OCI-LY3 (cell line): ENCODE data around the gene PCDH8.

Experiments used
- H2AFZ ChIP-seq: fragments of 200-600, 300-600 bp; shearing (Covaris generic); 2 replicates; pipeline ENCODE4 v1.6.0; 2014; ENCODE audit warnings: antibody characterized with exemption, low read depth, low read length
- H3K27ac ChIP-seq: fragments of 200-600, 300-600 bp; sonication (generic); 2 replicates; pipeline ENCODE4 v1.5.1; 2014; ENCODE audit warnings: mild to moderate bottlenecking, low read length, moderate library complexity, mixed read lengths
- H3K27me3 ChIP-seq: fragments of 200-600, 300-600 bp; sonication (generic); 2 replicates; pipeline ENCODE4 v1.6.1; 2014; ENCODE audit warnings: low read depth, low read length, mixed read lengths
- H3K36me3 ChIP-seq: fragments of 200-600, 300-600 bp; sonication (generic); replicated peaks from 2 replicates; pipeline ENCODE3; 2014; ENCODE audit warnings: low read depth, low read length, mixed read lengths
- H3K4me1 ChIP-seq: fragments of 300-600, 200-600 bp; sonication (generic); 2 replicates; pipeline ENCODE4 v1.6.1; 2014; ENCODE audit warnings: low read length, mixed read lengths
- H3K4me2 ChIP-seq: fragments of 200-600, 300-600 bp; sonication (generic); 2 replicates; pipeline ENCODE4 v1.6.1; 2014; ENCODE audit warnings: low read length, mixed read lengths
- H3K4me3 ChIP-seq: fragments of 300-600, 200-600 bp; sonication (generic); 2 replicates; pipeline ENCODE4 v1.5.1; 2014; ENCODE audit warnings: antibody characterized with exemption, mild to moderate bottlenecking, low read length, moderate library complexity
- H3K79me2 ChIP-seq: fragments of 300-600, 200-600 bp; shearing (Covaris generic); 2 replicates; pipeline ENCODE4 v1.6.1; 2014; ENCODE audit warnings: mild to moderate bottlenecking, low read length, mixed read lengths
- H3K9ac ChIP-seq: fragments of 300-600, 200-600 bp; shearing (Covaris generic); 2 replicates; pipeline ENCODE4 v1.6.0; 2014; ENCODE audit warnings: mild to moderate bottlenecking, low read length, moderate library complexity
- H3K9me3 ChIP-seq: fragments of 200-600, 300-600 bp; shearing (Covaris generic); 2 replicates; pipeline ENCODE4 v1.6.1; 2014; ENCODE audit warnings: low read length, mixed read lengths; ENCODE audit not compliant: insufficient read depth
- H4K20me1 ChIP-seq: fragments of 200-600, 300-600 bp; sonication (generic); 2 replicates; pipeline ENCODE4 v1.6.1; 2016; ENCODE audit warnings: low read length, mixed read lengths; ENCODE audit not compliant: insufficient read depth
- CTCF ChIP-seq: fragments of 200-600, 300-600 bp; sonication (generic); IDR thresholded peaks from 2 replicates; pipeline ENCODE4 v1.5.1; 2014; ENCODE audit warnings: antibody characterized with exemption, low read length, low read depth
- EZH2phosphoT487 ChIP-seq: fragments of 200-600 bp; shearing (Covaris generic); IDR thresholded peaks from 2 replicates; pipeline ENCODE4 v1.6.1; 2018; ENCODE audit warnings: antibody characterized with exemption, mixed run types, low read depth

The PCDH8 gene

GRCh38 chr13:52837850-52838249 lies 10.6 kb downstream of the PCDH8 start:
- Histone ChIP-seq H3K4me3 (no peak overlapping the region), H3K27ac (no peak overlapping the region), H3K4me2 (no peak overlapping the region), H3K9ac (no peak overlapping the region), H3K9me3 (no peaks in the 10 kb centered on the region), H3K79me2 (no peaks in the 10 kb centered on the region), H3K27me3 (peaks cover 15% of the 10 kb centered on the region), H3K4me1 (no peaks in the 10 kb centered on the region), H2AFZ (no peak overlapping the region), H3K36me3 (no peaks in the 10 kb centered on the region), H4K20me1 (no peaks in the 10 kb centered on the region)
- no peak for TF ChIP-seq CTCF
- no peak for TF ChIP-seq EZH2phosphoT487

GRCh38 chr13:52835071-52835839 lies 13.2 kb downstream of the PCDH8 start:
- no peak overlapping the region for H3K4me2 ChIP-seq
- H3K79me2 ChIP-seq: no peaks in the 10 kb centered on the region
- no peaks in the 10 kb centered on the region for H3K4me1 ChIP-seq
- no peak overlapping the region for H3K27ac ChIP-seq
- H3K4me3 ChIP-seq: no peak overlapping the region
- no peaks in the 10 kb centered on the region for H4K20me1 ChIP-seq
- no peaks in the 10 kb centered on the region for H3K9me3 ChIP-seq
- no peak for TF ChIP-seq EZH2phosphoT487
- TF ChIP-seq CTCF: no peak
- H3K27me3 ChIP-seq: peaks cover 8% of the 10 kb centered on the region
- H3K9ac ChIP-seq: no peak overlapping the region
- H2AFZ ChIP-seq: no peak overlapping the region
- H3K36me3 ChIP-seq: no peaks in the 10 kb centered on the region

GRCh38 chr13:52833296-52833875 lies 15.1 kb downstream of the PCDH8 start:
- TF ChIP-seq EZH2phosphoT487 (no peak), CTCF (no peak)
- Histone ChIP-seq H3K27me3 (no peaks in the 10 kb centered on the region), H3K4me3 (no peak overlapping the region), H2AFZ (no peak overlapping the region), H3K27ac (no peak overlapping the region), H3K4me2 (no peak overlapping the region), H3K36me3 (no peaks in the 10 kb centered on the region), H3K79me2 (no peaks in the 10 kb centered on the region), H4K20me1 (no peaks in the 10 kb centered on the region), H3K9ac (no peak overlapping the region), H3K4me1 (no peaks in the 10 kb centered on the region), H3K9me3 (no peaks in the 10 kb centered on the region)

DNA sequence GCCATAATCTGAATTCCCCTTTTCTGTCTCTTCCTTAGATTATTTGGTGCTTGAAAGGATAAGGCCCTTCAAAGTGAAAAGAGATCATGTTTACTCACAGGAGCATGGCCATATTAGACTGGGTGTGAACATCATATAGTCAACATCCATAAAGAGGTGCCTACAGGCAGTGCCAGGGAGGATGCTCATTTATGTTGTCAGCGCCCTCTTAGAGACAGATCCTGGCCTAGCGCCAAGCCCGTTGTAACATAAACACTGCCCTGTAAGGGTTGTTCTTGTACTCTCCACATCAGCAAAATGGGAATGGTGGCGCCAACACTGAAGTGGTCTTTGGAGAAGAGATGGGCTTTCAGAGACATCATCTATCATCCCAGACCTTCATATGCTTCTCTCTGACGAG lies 16.1 kb downstream of the PCDH8 start:
- H3K4me3 ChIP-seq: no peak overlapping the region
- H3K9me3 ChIP-seq: no peaks in the 10 kb centered on the region
- no peak overlapping the region for H3K27ac ChIP-seq
- no peaks in the 10 kb centered on the region for H4K20me1 ChIP-seq
- no peak overlapping the region for H2AFZ ChIP-seq
- no peaks in the 10 kb centered on the region for H3K79me2 ChIP-seq
- no peak overlapping the region for H3K9ac ChIP-seq
- TF ChIP-seq CTCF (no peak), EZH2phosphoT487 (no peak)
- no peaks in the 10 kb centered on the region for H3K4me1 ChIP-seq
- H3K27me3 ChIP-seq: no peaks in the 10 kb centered on the region
- H3K4me2 ChIP-seq: no peak overlapping the region
- no peaks in the 10 kb centered on the region for H3K36me3 ChIP-seq
